KG1 (cell line): ENCODE data around the gene POSTN.
"Not testable (repeated sequence)": the region's sequence is repeated elsewhere in the genome, so short reads cannot be mapped to it uniquely, and the experiment has no call there.

ENCODE experiments used
- DNase-seq: peaks from one replicate; lab custom pipeline; 2025; lab: John Stamatoyannopoulos, UW

Gene POSTN

GRCh38 chr13:37595162-37595561 is 3.4 kb downstream of the POSTN start:
- no peak for DNase-seq

- no peak for DNase-seq
These were observed 4.0 kb downstream of the POSTN start for GRCh38 chr13:37594550-37594949.

- not testable (repeated sequence) for DNase-seq
These were observed 9.2 kb downstream of the POSTN start for GRCh38 chr13:37589381-37589780.

- no peak for DNase-seq
These were observed 11.3 kb downstream of the POSTN start for GRCh38 chr13:37587236-37587635.

- no peak for DNase-seq
These were observed 12.4 kb downstream of the POSTN start for GRCh38 chr13:37586164-37586563.

GRCh38 chr13:37585541-37585940 is 13.0 kb downstream of the POSTN start:
- DNase-seq = no peak

- no peak for DNase-seq
These were observed 22.0 kb downstream of the POSTN start for GRCh38 chr13:37576601-37577000.

- DNase-seq = no peak
These were observed 33.1 kb downstream of the POSTN start for GRCh38 chr13:37565425-37565824.

- no peak for DNase-seq
These were observed 37.5 kb downstream of the POSTN start for GRCh38 chr13:37561031-37561430.

GRCh38 chr13:37560526-37560925 is 38.0 kb downstream of the POSTN start:
- DNase-seq = no peak

- not testable (repeated sequence) for DNase-seq
These were observed 39.8 kb downstream of the POSTN start for GRCh38 chr13:37558766-37559165.

- DNase-seq = no peak
These were observed 52.5 kb downstream of the POSTN start for GRCh38 chr13:37546087-37546486.

GRCh38 chr13:37544995-37545394 is 53.6 kb downstream of the POSTN start:
- no peak for DNase-seq

- no peak for DNase-seq
These were observed 58.5 kb downstream of the POSTN start for GRCh38 chr13:37539976-37540605.

- no peak for DNase-seq
These were observed 59.4 kb downstream of the POSTN start for GRCh38 chr13:37539170-37539569.

GRCh38 chr13:37535501-37535900 is 63.1 kb downstream of the POSTN start:
- no peak for DNase-seq

GRCh38 chr13:37534676-37535075 is 63.9 kb downstream of the POSTN start:
- DNase-seq = no peak

GRCh38 chr13:37534181-37534580 is 64.4 kb downstream of the POSTN start:
- no peak for DNase-seq

GRCh38 chr13:37531049-37531448 is 67.5 kb downstream of the POSTN start:
- DNase-seq = no peak

- no peak for DNase-seq
These were observed 68.7 kb downstream of the POSTN start for GRCh38 chr13:37529751-37530385.

GRCh38 chr13:37526710-37527473 is 71.7 kb downstream of the POSTN start:
- DNase-seq = no peak

GRCh38 chr13:37515226-37515625 is 83.3 kb downstream of the POSTN start:
- no peak for DNase-seq
